Measurements from ENCODE around the gene SLC17A5.

Gene SLC17A5

DNA sequence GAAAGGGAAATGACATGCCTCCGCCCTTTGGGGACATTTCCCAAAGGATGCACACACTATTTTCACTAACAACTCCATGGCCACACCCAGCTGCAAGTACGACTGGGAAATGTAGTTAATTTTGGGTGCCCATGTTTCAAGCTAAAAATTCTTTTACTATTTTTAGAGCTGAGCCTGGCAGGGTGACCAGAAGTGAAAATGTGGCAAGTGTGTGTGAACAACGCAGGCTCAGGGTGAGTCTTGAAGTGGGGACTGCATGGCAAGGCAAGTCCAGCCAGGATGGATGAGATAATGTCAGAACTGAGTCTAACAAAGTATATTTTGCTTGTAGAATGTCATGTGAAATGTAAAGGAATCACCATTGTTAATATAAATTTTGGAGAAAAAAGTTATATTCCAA is 25.2 kb upstream of the SLC17A5 start:
- DNase-seq (ENCODE audit: low read depth), result no peak
- H3K4me3 ChIP-seq (replicated peaks; ENCODE audit: low read depth, low read length), result no peak overlapping the region
- TF ChIP-seq, protein P1, sequence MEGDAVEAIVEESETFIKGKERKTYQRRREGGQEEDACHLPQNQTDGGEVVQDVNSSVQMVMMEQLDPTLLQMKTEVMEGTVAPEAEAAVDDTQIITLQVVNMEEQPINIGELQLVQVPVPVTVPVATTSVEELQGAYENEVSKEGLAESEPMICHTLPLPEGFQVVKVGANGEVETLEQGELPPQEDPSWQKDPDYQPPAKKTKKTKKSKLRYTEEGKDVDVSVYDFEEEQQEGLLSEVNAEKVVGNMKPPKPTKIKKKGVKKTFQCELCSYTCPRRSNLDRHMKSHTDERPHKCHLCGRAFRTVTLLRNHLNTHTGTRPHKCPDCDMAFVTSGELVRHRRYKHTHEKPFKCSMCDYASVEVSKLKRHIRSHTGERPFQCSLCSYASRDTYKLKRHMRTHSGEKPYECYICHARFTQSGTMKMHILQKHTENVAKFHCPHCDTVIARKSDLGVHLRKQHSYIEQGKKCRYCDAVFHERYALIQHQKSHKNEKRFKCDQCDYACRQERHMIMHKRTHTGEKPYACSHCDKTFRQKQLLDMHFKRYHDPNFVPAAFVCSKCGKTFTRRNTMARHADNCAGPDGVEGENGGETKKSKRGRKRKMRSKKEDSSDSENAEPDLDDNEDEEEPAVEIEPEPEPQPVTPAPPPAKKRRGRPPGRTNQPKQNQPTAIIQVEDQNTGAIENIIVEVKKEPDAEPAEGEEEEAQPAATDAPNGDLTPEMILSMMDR (IDR thresholded peaks at IDR 0.05; ENCODE audit: low read length, missing control alignments), result no peak

DNA sequence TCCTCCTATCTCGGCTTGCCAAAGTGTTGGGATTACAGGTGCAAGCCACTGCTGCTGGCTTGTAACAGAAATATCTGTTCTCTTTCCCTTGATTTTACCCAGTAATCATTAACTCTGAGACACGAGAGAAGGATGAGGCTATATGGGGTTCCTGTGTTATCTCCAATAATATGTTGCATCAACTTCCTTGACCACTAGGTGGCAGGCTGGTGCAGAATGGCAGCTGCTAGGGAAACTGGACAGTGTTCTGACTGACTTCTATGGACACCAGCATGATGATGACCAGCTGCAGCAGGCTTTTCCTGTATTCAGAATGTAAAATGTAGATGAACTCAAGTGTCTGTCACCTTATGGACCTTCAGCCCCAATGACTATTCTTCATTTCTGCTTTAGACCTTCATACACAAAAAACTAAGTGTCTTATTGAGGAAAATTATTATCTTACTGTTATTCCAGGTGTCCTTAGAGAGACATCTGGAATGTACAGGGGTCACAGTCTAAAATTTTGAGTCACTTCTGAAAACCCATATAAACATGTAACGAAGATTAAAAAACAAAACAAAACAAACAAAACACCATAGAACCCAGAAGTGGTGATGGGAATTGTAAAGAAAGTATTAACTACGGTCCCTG is 21.8 kb upstream of the SLC17A5 start:
- DNase-seq (ENCODE audit: low read depth), result peak; percentile 85
- H3K4me3 ChIP-seq (replicated peaks; ENCODE audit: low read depth, low read length), result no peak overlapping the region
- TF ChIP-seq, protein P1 (IDR thresholded peaks at IDR 0.05; ENCODE audit: low read length, missing control alignments), result peak; percentile 94

DNA sequence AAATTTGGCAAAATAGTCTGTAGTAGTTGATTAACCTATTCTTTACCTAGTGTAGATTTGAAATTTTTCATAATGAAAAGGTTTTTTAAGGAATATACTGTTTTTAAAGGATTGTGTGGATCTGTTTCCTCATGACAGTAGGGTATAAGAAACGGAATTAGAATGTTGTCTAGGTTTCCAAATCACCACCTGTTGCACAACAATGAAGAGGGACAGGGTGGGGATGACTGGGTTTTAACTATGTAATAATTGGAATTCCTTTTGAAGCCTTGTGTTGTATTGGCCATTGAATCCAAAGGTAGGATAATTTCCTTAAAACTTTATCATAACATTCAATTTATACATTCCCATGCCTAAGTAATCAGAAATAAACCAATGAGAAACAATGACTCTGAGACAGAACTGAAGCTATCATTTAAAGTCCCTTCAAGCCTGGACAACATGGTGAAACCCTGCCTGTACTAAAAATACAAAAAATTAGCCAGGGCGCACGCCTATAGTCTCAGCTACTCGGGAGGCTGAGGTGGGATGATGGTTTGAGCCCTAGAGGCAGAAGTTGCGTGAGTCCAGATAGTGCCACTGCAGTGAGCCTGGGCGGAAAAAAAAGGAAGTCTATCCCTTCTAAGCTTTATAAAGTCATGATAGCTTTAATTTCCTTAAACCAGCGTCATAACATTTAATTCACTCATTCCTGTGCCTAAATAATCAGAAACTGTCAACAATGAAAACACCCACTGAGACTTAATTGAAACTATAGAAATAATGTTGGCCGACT is 18.3 kb upstream of the SLC17A5 start:
- DNase-seq (ENCODE audit: low read depth), result no peak
- H3K4me3 ChIP-seq (replicated peaks; ENCODE audit: low read depth, low read length), result no peak overlapping the region
- TF ChIP-seq, protein P1 (IDR thresholded peaks at IDR 0.05; ENCODE audit: low read length, missing control alignments), result no peak

DNA sequence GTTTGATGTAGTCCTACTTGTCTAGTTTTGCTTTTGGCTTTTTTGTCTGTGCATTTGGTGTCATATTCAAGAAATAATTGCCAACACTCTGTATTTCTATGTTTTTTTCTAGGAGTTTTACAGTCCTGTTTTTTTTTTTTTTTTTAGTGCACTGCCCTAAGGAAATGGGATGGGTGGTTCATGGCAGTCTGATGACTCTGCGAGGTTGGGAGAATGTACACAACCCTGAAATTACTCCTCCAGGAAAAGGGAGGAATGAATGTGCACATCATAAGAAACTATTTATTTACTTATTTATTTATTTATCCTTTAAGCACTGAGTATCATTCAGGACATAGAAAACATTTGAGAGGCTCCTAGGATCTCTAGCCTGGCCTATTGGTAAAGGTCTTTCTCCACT is 15.2 kb upstream of the SLC17A5 start:
- TF ChIP-seq, protein P1 (IDR thresholded peaks at IDR 0.05; ENCODE audit: low read length, missing control alignments), result no peak
- peak; percentile 24 for DNase-seq (ENCODE audit: low read depth)
- no peak overlapping the region for H3K4me3 ChIP-seq (replicated peaks; ENCODE audit: low read depth, low read length)

DNA sequence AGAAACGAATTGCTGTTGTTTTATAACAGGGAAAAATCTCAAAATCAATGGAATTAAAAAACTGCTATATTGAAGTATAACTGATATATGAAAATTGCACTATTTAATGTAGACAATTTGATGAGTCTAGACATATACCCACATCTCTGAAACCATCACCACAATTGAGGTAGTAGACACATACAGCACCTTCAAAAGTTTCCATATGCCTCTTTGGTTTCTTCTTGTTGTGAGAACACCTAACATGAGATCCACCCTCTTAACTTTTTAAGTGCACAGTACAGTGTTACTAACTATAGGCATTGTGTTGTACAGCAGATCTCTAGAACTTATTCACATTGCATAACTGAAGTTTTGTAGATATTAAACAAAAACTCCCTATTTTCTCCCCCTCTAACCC is 14.0 kb upstream of the SLC17A5 start:
- H3K4me3 ChIP-seq (replicated peaks; ENCODE audit: low read depth, low read length), result no peak overlapping the region
- DNase-seq (ENCODE audit: low read depth), result no peak
- TF ChIP-seq, protein P1 (IDR thresholded peaks at IDR 0.05; ENCODE audit: low read length, missing control alignments), result no peak

DNA sequence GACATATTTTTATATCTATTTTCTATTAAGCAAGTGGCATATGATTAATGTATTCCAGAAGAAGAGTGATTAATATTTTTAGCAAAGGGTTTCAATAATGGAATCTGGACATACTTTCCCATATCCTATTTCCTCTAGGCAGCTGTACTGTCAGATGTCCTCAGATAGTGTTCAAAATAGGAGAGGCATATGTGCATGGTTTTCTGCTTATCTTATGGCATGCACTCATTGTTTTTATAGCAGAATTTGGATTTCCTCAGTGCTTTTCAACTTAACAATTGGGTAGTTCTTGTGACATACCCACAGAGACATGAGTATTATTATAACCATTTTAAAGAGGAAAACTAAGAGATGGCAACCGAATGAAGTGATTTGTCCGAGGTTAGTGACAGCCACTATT is 12.6 kb upstream of the SLC17A5 start:
- TF ChIP-seq, protein P1 (IDR thresholded peaks at IDR 0.05; ENCODE audit: low read length, missing control alignments), result no peak
- DNase-seq (ENCODE audit: low read depth), result peak; percentile 76

More for the DNA sequence above, 12.6 kb upstream of the SLC17A5 start:
- no peak overlapping the region for H3K4me3 ChIP-seq (replicated peaks; ENCODE audit: low read depth, low read length)

All from fibroblast of pulmonary artery (primary cell).